Measurements from ENCODE around the gene TMEM120B.

- TF ChIP-seq POLR2A (IDR thresholded peaks at IDR 0.05): no peak
- TF ChIP-seq CTCF (IDR thresholded peaks at IDR 0.05): no peak
These were observed 36.4 kb upstream of the TMEM120B start for GRCh38 chr12:121676190-121676589.

All from upper lobe of left lung (tissue), 4 donors.